ENCODE results near the gene GULP1. TPM values are rescaled to one million over a fixed set of nuclear protein-coding genes. Genes with fewer than 3 reads are reported as not detected.

The GULP1 gene
- total RNA-seq, 4 donors from 2014 or later, result 34.0 to 46.3 (median 38.0) TPM

GRCh38 chr2:188338463-188338862, 46.8 kb downstream of the GULP1 start:
- TF ChIP-seq POLR2A (IDR thresholded peaks at IDR 0.05), result no peak
- no peak for TF ChIP-seq CTCF (IDR thresholded peaks at IDR 0.05)
- WGBS, 2 donors, result 95 to 96% methylated on average over 3 of the region's 3 CpGs

GRCh38 chr2:188340257-188340656, 48.6 kb downstream of the GULP1 start:
- whole genome bisulfite sequencing, 2 donors, result 91 to 96% methylated on average over 3 of the region's 3 CpGs
- DNase-seq, result no peak
- no peaks in the 10 kb centered on the region for H3K27me3 ChIP-seq

More at GRCh38 chr2:188338463-188338862, 46.8 kb downstream of the GULP1 start:
- Histone ChIP-seq H3K4me1 (peaks cover 0 to 6% of the 10 kb centered on the region in 2 donors), H3K9me3 (no peaks in the 10 kb centered on the region), H3K27me3 (no peaks in the 10 kb centered on the region), H3K4me3 (replicated peaks in 1 of 3) (no peak overlapping the region), H3K36me3 (no peaks in the 10 kb centered on the region), H3K27ac (no peak overlapping the region)
- intact Hi-C loops (cut with DNase I), result no loop called here
- DNase-seq, result no peak

GRCh38 chr2:188345020-188345419, 53.3 kb downstream of the GULP1 start:
- no peak for TF ChIP-seq CTCF (IDR thresholded peaks at IDR 0.05)
- TF ChIP-seq POLR2A (IDR thresholded peaks at IDR 0.05), result no peak
- H3K4me1 ChIP-seq, result peaks cover 0 to 10% of the 10 kb centered on the region in 2 donors
- no peak overlapping the region for H3K4me3 ChIP-seq (replicated peaks in 1 of 3)
- no peak overlapping the region for H3K27ac ChIP-seq
- WGBS, 2 donors, result 34 to 48% methylated on average over 3 of the region's 3 CpGs
- intact Hi-C loops (cut with DNase I), result no loop called here
- H3K36me3 ChIP-seq, result no peaks in the 10 kb centered on the region
- peak in 1 of 2 donors; percentile 5 for DNase-seq
- no peaks in the 10 kb centered on the region for H3K9me3 ChIP-seq
- H3K27me3 ChIP-seq, result no peaks in the 10 kb centered on the region

More at GRCh38 chr2:188340257-188340656, 48.6 kb downstream of the GULP1 start:
- Histone ChIP-seq H3K36me3 (no peaks in the 10 kb centered on the region), H3K9me3 (no peaks in the 10 kb centered on the region), H3K4me3 (replicated peaks in 1 of 3) (no peak overlapping the region), H3K27ac (no peak overlapping the region), H3K4me1 (peaks cover 0 to 3% of the 10 kb centered on the region in 2 donors)
- intact Hi-C loops (cut with DNase I), result no loop called here
- TF ChIP-seq CTCF (IDR thresholded peaks at IDR 0.05), result no peak

GRCh38 chr2:188345426-188345825, 53.8 kb downstream of the GULP1 start:
- TF ChIP-seq CTCF (IDR thresholded peaks at IDR 0.05) (no peak), POLR2A (IDR thresholded peaks at IDR 0.05) (no peak)
- no peak overlapping the region for H3K4me3 ChIP-seq (replicated peaks in 1 of 3)
- no peak for DNase-seq
- intact Hi-C loops (cut with DNase I), result no loop called here
- H3K4me1 ChIP-seq, result peaks cover 0 to 10% of the 10 kb centered on the region in 2 donors
- no peak overlapping the region for H3K27ac ChIP-seq
- no peaks in the 10 kb centered on the region for H3K9me3 ChIP-seq
- no peaks in the 10 kb centered on the region for H3K27me3 ChIP-seq
- H3K36me3 ChIP-seq, result no peaks in the 10 kb centered on the region

- no peaks in the 10 kb centered on the region for H3K27me3 ChIP-seq
- no peak for TF ChIP-seq POLR2A (IDR thresholded peaks at IDR 0.05)
- TF ChIP-seq CTCF (IDR thresholded peaks at IDR 0.05), result no peak
- intact Hi-C loops (cut with DNase I), result no loop called here
- no peak overlapping the region for H3K4me3 ChIP-seq (replicated peaks in 1 of 3)
- WGBS, 2 donors, result 75 to 82% methylated on average over 3 of the region's 3 CpGs
- H3K9me3 ChIP-seq, result no peaks in the 10 kb centered on the region
- no peaks in the 10 kb centered on the region for H3K36me3 ChIP-seq
- DNase-seq, result no peak
- H3K27ac ChIP-seq, result no peak overlapping the region
- peaks cover 0 to 10% of the 10 kb centered on the region in 2 donors for H3K4me1 ChIP-seq
These were observed 54.3 kb downstream of the GULP1 start for GRCh38 chr2:188345831-188346458.
